NCI-H2081 treated with DMSO at 0.1 percent for 48 hours (cell line): Measurements from ENCODE around the gene DAD1.
"Not testable (repeated sequence)": the region's sequence is repeated elsewhere in the genome, so short reads cannot be mapped to it uniquely, and the experiment has no call there.

Experiments
- DNase-seq: peaks from one replicate; lab custom pipeline; 2025; lab: John Stamatoyannopoulos, UW

DAD1 gene

GRCh38 chr14:22552001-22552826 lies 36.8 kb downstream of the DAD1 start:
- DNase-seq, result no peak

- DNase-seq, result no peak
These were observed 37.4 kb downstream of the DAD1 start for GRCh38 chr14:22551605-22551997.

- no peak for DNase-seq
These were observed 38.9 kb downstream of the DAD1 start for GRCh38 chr14:22549981-22550673.

GRCh38 chr14:22549324-22549962 lies 39.6 kb downstream of the DAD1 start:
- no peak for DNase-seq

- no peak for DNase-seq
These were observed 40.9 kb downstream of the DAD1 start for GRCh38 chr14:22547948-22548750.

- DNase-seq, result no peak
These were observed 41.6 kb downstream of the DAD1 start for GRCh38 chr14:22547313-22547947.

GRCh38 chr14:22546722-22547071 lies 42.3 kb downstream of the DAD1 start:
- no peak for DNase-seq

- no peak for DNase-seq
These were observed 42.9 kb downstream of the DAD1 start for GRCh38 chr14:22545842-22546721.

GRCh38 chr14:22544881-22545420 lies 44.1 kb downstream of the DAD1 start:
- no peak for DNase-seq

- DNase-seq, result no peak
These were observed 44.6 kb downstream of the DAD1 start for GRCh38 chr14:22544406-22544805.

GRCh38 chr14:22543570-22544357 lies 45.3 kb downstream of the DAD1 start:
- not testable (repeated sequence) for DNase-seq

GRCh38 chr14:22542360-22542759 lies 46.7 kb downstream of the DAD1 start:
- DNase-seq, result no peak

- DNase-seq, result no peak
These were observed 47.3 kb downstream of the DAD1 start for GRCh38 chr14:22541721-22542120.

GRCh38 chr14:22540811-22541360 lies 48.1 kb downstream of the DAD1 start:
- no peak for DNase-seq

GRCh38 chr14:22540293-22540692 lies 48.7 kb downstream of the DAD1 start:
- DNase-seq, result no peak

GRCh38 chr14:22539831-22540230 lies 49.2 kb downstream of the DAD1 start:
- DNase-seq, result no peak

- DNase-seq, result no peak
These were observed 50.3 kb downstream of the DAD1 start for GRCh38 chr14:22538671-22539228.

GRCh38 chr14:22537436-22538310 lies 51.4 kb downstream of the DAD1 start:
- DNase-seq, result no peak
